A172 (cell line): ENCODE measurements around the gene CDC42. TPM values are rescaled to one million over a fixed set of nuclear protein-coding genes. Genes with fewer than 3 reads are reported as not detected.

ENCODE experiments used
- DNase-seq: peaks from one replicate; pipeline ENCODE4 v3.0.0-alpha.2; 2015; ENCODE audit warnings: low spot score
- total RNA-seq: library from RNA; depleted of rRNA; stranded (reverse); fragments of >200 nt; shearing (Covaris generic); gene quantifications from 2 replicates; pipeline ENCODE4 v1.2.3, GENCODE V29; 2014; rRNA removed

The CDC42 gene
- total RNA-seq, 1 experiment from 2014 or later = 260 TPM

DNA sequence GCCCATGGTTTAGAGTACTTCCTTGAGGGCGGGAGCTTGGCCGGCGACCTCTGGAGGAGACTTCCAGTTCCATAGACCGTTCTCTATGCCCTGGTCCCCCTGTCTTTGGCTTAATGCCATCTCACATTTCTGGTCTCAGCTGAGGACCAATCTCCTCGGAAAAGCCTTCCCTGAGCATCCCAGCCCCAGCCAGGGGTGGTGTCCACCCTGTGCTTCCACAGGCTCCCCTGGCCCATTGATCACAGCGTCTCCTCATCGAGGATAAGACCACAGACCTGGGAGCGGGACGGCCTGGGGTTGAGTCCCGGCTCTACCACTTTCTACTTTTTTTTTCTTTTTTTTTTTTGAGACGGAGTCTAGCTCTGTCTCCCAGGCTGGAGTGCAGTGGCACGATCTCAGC is 75.9 kb downstream of the CDC42 start:
- DNase-seq = no peak

GRCh38 chr1:22129501-22130117 is 77.1 kb downstream of the CDC42 start:
- no peak for DNase-seq

- DNase-seq = no peak
These were observed 78.6 kb downstream of the CDC42 start for GRCh38 chr1:22131062-22131461.

- no peak for DNase-seq
These were observed 79.5 kb downstream of the CDC42 start for GRCh38 chr1:22131875-22132486.

DNA sequence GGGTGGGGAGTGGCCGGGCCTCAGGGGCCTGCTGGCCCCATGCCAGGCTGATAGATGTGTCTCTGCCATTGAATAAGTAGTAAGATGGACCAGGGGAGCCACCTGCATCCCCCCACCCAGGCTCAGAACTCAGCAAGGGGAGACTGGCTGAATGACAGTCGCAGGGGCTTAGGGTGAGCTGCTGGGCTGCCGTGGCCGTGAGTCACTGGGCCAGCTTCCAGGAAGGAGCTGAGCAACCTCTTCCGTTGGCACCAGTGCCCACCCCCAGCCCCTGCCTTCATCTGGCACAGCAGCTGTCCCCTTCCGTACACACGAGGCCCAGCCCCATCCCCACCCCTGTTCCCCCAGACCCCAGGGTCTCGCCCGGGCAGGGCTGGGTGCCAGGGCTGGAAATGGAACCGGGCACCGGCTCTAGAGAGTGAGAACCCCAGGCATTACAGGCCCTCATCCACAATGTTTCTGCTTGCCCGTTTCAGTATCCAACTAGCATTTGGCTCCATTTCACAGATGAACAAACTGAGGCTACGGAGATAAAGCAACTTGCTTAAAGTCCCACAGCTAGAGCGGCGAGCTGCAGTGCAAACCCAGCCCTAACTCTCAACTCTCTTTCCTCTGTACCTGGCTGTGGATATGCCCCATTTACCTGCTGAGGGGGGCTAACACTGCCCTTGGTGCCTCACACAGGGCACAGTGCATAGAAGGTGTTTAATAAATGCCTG is 80.2 kb downstream of the CDC42 start:
- DNase-seq = peak; percentile 74

DNA sequence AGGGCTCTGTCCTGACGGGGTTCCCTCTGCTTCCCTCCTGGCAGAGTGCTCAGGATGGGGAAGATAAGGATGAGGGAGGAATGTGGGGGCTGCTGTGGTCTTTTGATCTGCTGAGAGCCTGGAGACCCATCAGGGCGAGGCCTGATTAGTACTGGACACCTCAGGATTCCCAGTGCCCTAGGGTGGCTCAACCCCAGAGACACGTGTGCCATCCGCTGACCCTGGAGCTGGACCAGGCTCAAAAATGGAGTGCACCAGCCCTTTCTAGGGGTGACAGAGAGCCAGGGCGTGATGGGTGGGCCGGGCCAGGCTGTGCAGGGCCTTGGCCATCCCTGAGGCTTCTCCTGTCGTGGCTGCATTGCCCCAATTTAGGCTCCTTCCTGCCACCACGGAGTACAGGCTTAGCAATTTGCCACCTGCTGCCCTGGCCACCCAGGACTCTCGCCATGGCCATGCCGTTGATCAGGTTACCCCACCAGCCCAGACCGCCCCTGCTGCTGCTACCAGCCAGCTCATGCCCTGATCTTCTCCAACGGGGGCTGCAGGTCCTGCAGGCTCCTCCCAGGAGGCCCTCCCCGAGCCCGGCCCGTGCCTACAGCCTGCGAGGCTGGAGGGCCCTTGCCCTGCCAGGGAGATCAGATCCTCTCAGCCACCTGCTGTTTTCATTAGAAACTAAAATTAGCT is 80.9 kb downstream of the CDC42 start:
- DNase-seq = no peak

GRCh38 chr1:22133931-22134324 is 81.4 kb downstream of the CDC42 start:
- DNase-seq = no peak

DNA sequence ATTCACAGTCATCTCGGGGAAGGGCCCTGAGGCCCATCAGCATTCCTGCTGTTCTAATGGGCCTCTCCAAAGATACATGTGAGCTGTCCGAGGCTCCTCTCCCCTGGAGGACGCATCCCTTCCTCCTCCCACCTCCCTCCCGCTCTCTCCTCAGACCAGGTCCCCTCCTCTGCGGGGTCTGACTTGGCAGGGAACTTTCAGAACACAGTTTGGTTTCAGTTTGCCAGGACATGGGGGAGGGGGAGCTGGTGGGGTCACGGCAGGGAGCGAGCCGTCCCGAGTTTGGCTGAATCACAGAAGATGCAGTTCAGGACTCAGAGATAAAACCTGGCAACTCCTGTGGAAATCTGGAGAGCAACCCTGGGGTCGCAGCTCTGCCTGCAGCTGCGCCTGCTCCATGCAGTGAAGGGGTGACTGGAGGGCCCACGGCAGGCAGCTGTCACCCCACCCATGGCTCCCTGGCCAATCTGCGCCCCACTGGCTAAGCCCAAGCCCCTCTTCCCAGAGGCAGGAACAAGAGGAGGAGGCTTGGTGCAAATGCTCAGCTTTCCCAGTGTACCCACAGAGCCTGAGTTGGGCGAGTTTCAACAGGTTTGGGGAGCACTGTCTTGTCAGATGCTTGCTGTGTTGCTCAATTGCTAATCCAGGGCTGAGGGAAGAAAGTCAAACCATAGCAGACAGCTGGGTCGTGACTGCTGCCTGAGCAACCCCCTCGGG is 84.7 kb downstream of the CDC42 start:
- no peak for DNase-seq

GRCh38 chr1:22139066-22139594 is 86.6 kb downstream of the CDC42 start:
- no peak for DNase-seq

DNA sequence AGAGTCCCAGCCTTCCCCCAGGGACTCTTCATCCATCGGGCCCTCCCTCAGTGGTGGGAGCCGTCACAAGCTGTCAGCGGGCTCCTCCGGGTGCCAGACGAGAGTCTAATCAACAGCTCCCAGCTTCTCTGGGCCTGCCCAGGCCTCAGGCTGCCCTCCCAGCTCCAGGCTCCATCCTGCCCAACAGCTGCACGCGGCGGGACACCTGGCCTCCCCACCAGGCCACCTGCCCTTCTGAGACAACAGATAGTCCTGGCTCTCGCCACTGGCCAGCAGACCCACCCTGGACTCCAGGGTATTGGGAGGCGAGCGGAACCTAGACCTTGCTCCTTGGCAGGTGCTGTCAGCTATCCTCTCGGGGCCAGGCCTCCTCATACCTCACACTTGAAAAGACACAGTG is 87.3 kb downstream of the CDC42 start:
- no peak for DNase-seq

Other genes starting within 250 kb of the CDC42 start
- not detected in 2 replicates for gene LDLRAD2, start 240.4 kb upstream of the CDC42 start, total RNA-seq
- gene HSPG2, start 115.4 kb upstream of the CDC42 start, total RNA-seq = 17.9 and 18.3 TPM in 2 replicates
- gene CELA3B, start 75.7 kb upstream of the CDC42 start, total RNA-seq = not detected in 2 replicates
- not detected in 2 replicates for gene CELA3A, start 51.1 kb upstream of the CDC42 start, total RNA-seq
- gene WNT4, start 90.4 kb downstream of the CDC42 start, total RNA-seq = 0.03 TPM in 1 of 2 replicates, not detected in the other